DOHH2 (cell line): ENCODE results near the gene TIGIT.

Experiments
- H3F3A ChIP-seq: fragments of 200-600 bp; sonication (generic), shearing (Covaris generic); 2 replicates; pipeline ENCODE4 v1.6.0; 2016; ENCODE audit warnings: antibody characterized with exemption, mild to moderate bottlenecking; ENCODE audit not compliant: control insufficient read depth, insufficient read depth
- H3K27ac ChIP-seq: fragments of 200-600 bp; sonication (generic); 2 replicates; pipeline ENCODE4 v1.5.1; 2014; ENCODE audit warnings: low read depth, mild to moderate bottlenecking, low read length, moderate library complexity
- H3K27me3 ChIP-seq: fragments of 200-600 bp; sonication (generic); 2 replicates; pipeline ENCODE4 v1.6.1; 2014; ENCODE audit warnings: mild to moderate bottlenecking, low read length, mixed read lengths; ENCODE audit not compliant: control insufficient read depth
- H3K36me3 ChIP-seq: fragments of 200-600 bp; sonication (generic); 2 replicates; pipeline ENCODE4 v1.6.1; 2014; ENCODE audit warnings: mild to moderate bottlenecking, low read length, moderate library complexity, mixed read lengths; ENCODE audit not compliant: control insufficient read depth
- H3K4me1 ChIP-seq: fragments of 200-600 bp; sonication (generic); 2 replicates; pipeline ENCODE4 v1.6.1; 2014; ENCODE audit warnings: mild to moderate bottlenecking, low read length, mixed read lengths; ENCODE audit not compliant: control insufficient read depth
- H3K4me2 ChIP-seq: fragments of 200-600 bp; sonication (generic); 2 replicates; pipeline ENCODE4 v1.6.0; 2014; ENCODE audit warnings: mild to moderate bottlenecking, low read length, moderate library complexity
- H3K4me3 ChIP-seq: fragments of 200-600 bp; sonication (generic); 2 replicates; pipeline ENCODE4 v1.5.1; 2014; ENCODE audit warnings: mild to moderate bottlenecking, low read length, mixed read lengths
- H3K79me2 ChIP-seq: fragments of 200-600 bp; sonication (generic); 2 replicates; pipeline ENCODE4 v1.6.1; 2014; ENCODE audit warnings: mild to moderate bottlenecking, low read length, mixed read lengths; ENCODE audit not compliant: control insufficient read depth
- H3K9me2 ChIP-seq: fragments of 200-600 bp; sonication (generic); replicated peaks from 2 replicates; pipeline ENCODE4 v1.6.1; 2014; ENCODE audit warnings: mild to moderate bottlenecking, low read length, mixed read lengths; ENCODE audit not compliant: control insufficient read depth
- H3K9me3 ChIP-seq: fragments of 200-600 bp; sonication (generic); 2 replicates; pipeline ENCODE4 v1.6.1; 2014; ENCODE audit warnings: antibody characterized with exemption, low read length, mixed read lengths; ENCODE audit not compliant: control insufficient read depth, insufficient read depth
- H4K20me1 ChIP-seq: fragments of 200-600 bp; sonication (generic); 2 replicates; pipeline ENCODE4 v1.6.0; 2014; ENCODE audit warnings: low read depth, mild to moderate bottlenecking, antibody characterized with exemption, low read length, moderate library complexity; ENCODE audit not compliant: control insufficient read depth, insufficient read depth
- EZH2phosphoT487 ChIP-seq: fragments of 200-600 bp; sonication (generic); IDR thresholded peaks from 2 replicates; pipeline ENCODE4 v1.6.1; 2017; ENCODE audit warnings: borderline replicate concordance, mild to moderate bottlenecking, antibody characterized with exemption, low read length, moderate library complexity, mixed read lengths
- TF ChIP-seq, protein P1 (sequence below): fragments of 200-600 bp; sonication (generic); IDR thresholded peaks from one replicate; pipeline ENCODE4 v1.5.1; 2014; ENCODE audit warnings: antibody characterized with exemption, mild to moderate bottlenecking, low read depth, low read length; ENCODE audit not compliant: poor library complexity, severe bottlenecking

Gene TIGIT

DNA sequence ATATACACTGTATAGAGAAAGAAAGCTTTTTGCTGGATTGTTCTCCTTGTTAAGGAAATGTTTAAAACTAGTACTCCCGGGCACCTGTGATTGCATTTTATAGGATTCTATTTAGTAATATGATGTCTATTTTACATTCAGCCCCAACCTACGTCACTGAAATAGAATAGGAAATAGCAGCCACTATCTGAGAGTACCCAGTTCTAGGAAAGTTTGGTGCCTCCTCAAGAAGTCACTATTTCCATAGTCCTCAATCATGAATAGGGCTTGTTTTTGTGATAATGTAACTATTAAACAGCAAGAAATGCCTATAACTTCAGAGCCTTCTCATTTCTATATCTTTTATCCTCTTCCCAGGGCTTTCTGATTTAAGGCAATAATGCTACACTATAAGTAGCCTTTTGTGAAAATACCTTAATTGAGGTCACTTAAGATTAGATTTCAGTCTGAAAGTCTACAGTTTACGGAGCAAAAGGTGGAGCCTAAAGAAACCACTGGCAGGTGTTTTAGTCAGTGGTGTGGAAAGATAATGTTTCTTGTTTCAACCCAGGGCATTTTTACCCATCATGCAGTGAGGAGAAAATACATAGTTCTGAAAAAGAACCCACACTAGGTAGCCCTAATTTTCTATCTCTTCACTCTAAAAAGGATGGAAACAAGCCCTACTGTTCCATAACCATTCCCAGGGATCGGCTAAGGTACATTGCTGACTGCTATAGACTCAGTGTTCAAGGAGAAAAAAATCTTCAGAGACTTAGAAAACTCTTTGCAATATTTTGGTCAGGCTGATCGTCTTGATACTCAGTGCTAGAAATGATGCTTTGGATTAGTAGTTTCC, 38.7 kb downstream of the TIGIT start:
- Histone ChIP-seq H3K4me2 (no peak overlapping the region), H3F3A (no peaks in the 10 kb centered on the region), H3K27ac (no peak overlapping the region), H3K79me2 (no peaks in the 10 kb centered on the region), H4K20me1 (no peaks in the 10 kb centered on the region), H3K9me2 (no peaks in the 10 kb centered on the region), H3K36me3 (peaks cover 19% of the 10 kb centered on the region), H3K27me3 (no peaks in the 10 kb centered on the region), H3K9me3 (peaks cover 4% of the 10 kb centered on the region; the same call in 1 of the 2 replicates), H3K4me1 (no peaks in the 10 kb centered on the region), H3K4me3 (no peak overlapping the region)
- TF ChIP-seq, protein P1, sequence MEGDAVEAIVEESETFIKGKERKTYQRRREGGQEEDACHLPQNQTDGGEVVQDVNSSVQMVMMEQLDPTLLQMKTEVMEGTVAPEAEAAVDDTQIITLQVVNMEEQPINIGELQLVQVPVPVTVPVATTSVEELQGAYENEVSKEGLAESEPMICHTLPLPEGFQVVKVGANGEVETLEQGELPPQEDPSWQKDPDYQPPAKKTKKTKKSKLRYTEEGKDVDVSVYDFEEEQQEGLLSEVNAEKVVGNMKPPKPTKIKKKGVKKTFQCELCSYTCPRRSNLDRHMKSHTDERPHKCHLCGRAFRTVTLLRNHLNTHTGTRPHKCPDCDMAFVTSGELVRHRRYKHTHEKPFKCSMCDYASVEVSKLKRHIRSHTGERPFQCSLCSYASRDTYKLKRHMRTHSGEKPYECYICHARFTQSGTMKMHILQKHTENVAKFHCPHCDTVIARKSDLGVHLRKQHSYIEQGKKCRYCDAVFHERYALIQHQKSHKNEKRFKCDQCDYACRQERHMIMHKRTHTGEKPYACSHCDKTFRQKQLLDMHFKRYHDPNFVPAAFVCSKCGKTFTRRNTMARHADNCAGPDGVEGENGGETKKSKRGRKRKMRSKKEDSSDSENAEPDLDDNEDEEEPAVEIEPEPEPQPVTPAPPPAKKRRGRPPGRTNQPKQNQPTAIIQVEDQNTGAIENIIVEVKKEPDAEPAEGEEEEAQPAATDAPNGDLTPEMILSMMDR: no peak
- TF ChIP-seq EZH2phosphoT487: no peak

DNA sequence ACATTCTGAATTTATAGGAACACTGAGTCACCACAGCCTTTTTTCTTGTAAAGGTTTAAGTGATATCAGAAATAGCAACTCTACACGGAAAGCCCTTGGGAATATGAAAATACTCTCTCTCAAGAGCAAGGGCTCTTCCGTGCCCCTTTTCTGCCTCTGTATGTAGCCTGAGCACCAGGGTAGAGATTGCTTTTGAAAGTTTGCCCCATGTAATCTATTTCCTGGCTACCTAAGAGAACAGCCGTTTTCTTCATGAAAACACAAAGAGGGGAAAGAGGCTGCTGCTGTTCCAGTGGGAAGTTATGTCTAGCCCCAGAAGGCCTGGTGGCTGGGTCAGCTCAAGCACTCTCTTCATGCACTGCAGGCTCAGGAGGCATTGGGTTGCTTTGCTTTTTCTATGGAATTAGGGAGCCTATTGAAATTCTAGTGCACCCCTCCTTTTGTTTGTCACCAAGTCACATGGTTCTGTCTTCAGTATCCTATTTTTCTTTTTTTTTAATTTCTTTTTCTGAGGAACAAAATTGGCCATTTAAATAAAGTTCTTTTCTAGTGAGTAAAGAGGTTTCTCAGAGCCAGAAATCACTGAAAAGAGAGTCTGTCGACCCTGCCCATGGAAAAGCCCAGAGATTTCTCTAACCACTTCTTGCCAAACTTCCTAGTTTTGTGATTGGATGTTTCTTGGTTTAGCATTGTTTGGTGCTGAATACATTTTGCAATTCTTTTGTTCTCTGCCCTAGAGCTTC, 39.5 kb downstream of the TIGIT start:
- H3K36me3 ChIP-seq: peaks cover 19% of the 10 kb centered on the region
- H3K27me3 ChIP-seq: no peaks in the 10 kb centered on the region
- H3K27ac ChIP-seq: no peak overlapping the region
- no peak overlapping the region for H3K4me3 ChIP-seq
- no peaks in the 10 kb centered on the region for H4K20me1 ChIP-seq
- no peaks in the 10 kb centered on the region for H3F3A ChIP-seq
- no peak overlapping the region for H3K4me2 ChIP-seq
- no peaks in the 10 kb centered on the region for H3K79me2 ChIP-seq
- no peak for TF ChIP-seq EZH2phosphoT487
- TF ChIP-seq, protein P1: no peak
- H3K4me1 ChIP-seq: no peaks in the 10 kb centered on the region
- no peaks in the 10 kb centered on the region for H3K9me2 ChIP-seq
- peaks cover 4% of the 10 kb centered on the region; the same call in 1 of the 2 replicates for H3K9me3 ChIP-seq

DNA sequence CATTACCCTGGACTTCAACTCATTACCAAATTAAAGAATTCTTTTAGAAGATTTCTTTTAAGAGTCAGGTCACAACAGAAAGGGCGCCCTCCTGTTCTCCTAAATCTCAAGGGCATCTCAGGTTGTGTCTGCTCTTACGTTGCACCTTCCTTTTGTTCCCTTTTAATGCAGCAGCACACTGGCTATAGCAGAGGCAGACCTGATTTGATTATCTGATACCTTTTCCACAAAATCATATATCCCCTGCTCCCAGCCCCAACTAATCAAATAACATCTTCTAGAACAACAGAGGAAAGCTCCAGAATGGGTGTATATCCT, 40.1 kb downstream of the TIGIT start:
- H3K27ac ChIP-seq: no peak overlapping the region
- no peak overlapping the region for H3K4me2 ChIP-seq

More for the DNA sequence above, 40.1 kb downstream of the TIGIT start:
- H4K20me1 ChIP-seq: no peaks in the 10 kb centered on the region
- H3K4me1 ChIP-seq: no peaks in the 10 kb centered on the region
- peaks cover 21% of the 10 kb centered on the region for H3K36me3 ChIP-seq
- no peaks in the 10 kb centered on the region for H3K79me2 ChIP-seq
- H3K9me3 ChIP-seq: peaks cover 4% of the 10 kb centered on the region; the same call in 1 of the 2 replicates
- TF ChIP-seq, protein P1: no peak
- TF ChIP-seq EZH2phosphoT487: no peak
- H3F3A ChIP-seq: no peaks in the 10 kb centered on the region
- no peaks in the 10 kb centered on the region for H3K9me2 ChIP-seq
- no peaks in the 10 kb centered on the region for H3K27me3 ChIP-seq
- H3K4me3 ChIP-seq: no peak overlapping the region
